ENCODE measurements around the gene SLC9B2.
A peak's percentile ranks its signal among the peaks of the same experiment; 100 is the strongest.

Gene SLC9B2

GRCh38 chr4:103074744-103075434 lies 1.7 kb downstream of the SLC9B2 start:
- ChIA-PET POLR2A (no interaction called here), CTCF (interaction anchor here (0.8 to 1.7 kb wide), 5 partner anchors 9 to 455 kb away, joined by 3 to 7 read pairs (median 4); partner anchors contain the start of gene BDH2)
- TF ChIP-seq, protein P1, sequence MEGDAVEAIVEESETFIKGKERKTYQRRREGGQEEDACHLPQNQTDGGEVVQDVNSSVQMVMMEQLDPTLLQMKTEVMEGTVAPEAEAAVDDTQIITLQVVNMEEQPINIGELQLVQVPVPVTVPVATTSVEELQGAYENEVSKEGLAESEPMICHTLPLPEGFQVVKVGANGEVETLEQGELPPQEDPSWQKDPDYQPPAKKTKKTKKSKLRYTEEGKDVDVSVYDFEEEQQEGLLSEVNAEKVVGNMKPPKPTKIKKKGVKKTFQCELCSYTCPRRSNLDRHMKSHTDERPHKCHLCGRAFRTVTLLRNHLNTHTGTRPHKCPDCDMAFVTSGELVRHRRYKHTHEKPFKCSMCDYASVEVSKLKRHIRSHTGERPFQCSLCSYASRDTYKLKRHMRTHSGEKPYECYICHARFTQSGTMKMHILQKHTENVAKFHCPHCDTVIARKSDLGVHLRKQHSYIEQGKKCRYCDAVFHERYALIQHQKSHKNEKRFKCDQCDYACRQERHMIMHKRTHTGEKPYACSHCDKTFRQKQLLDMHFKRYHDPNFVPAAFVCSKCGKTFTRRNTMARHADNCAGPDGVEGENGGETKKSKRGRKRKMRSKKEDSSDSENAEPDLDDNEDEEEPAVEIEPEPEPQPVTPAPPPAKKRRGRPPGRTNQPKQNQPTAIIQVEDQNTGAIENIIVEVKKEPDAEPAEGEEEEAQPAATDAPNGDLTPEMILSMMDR (IDR thresholded peaks at IDR 0.05; ENCODE audit: insufficient read depth, low read length, missing control alignments) = no peak
- peak overlapping the region; percentile 72 for H3K4me3 ChIP-seq (ENCODE audit: low read depth, low read length)
- no peak for DNase-seq (ENCODE audit: low read depth, low spot score)

GRCh38 chr4:103073792-103074438 lies 2.6 kb downstream of the SLC9B2 start:
- DNase-seq (ENCODE audit: low read depth, low spot score) = no peak
- H3K4me3 ChIP-seq (ENCODE audit: low read depth, low read length) = no peak overlapping the region
- POLR2A ChIA-PET = no interaction called here
- CTCF ChIA-PET = interaction anchor here (1.5 kb wide), 1 partner anchor 26 kb away, joined by 3 read pairs; the partner anchor contains the start of gene BDH2
- TF ChIP-seq, protein P1 (IDR thresholded peaks at IDR 0.05; ENCODE audit: insufficient read depth, low read length, missing control alignments) = no peak

DNA sequence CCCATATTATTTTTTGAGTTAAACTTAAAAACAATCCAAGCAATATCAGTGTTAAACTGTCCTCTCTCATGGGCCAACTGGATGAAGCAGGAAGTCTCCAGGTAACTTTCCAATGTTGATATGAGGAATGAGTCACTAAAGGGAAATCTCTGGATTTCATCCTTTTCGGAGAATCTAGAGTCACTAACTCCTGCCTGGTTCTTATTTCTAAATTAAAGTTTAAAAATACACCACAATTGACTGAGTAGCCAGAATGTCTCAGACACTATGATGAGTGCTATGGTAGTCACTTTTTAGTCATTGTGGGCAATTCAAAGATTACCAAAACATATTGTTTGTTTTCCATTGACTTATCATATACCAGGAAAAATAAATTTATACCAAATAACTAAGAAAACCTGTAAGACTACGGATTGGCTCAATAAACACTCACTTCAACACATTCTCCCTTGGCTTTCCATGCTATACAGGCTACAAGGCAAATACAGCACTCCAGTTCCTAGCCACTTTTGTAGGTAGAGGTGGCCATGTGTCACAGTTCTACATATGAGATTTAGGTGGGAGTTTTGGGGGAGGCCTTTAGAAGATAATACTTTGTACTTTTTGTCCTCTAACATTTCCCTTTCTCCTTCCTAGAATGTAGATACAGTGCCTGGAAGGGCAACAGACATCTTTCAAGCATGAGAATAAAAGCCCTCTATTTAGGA lies 8.6 kb downstream of the SLC9B2 start:
- ChIA-PET POLR2A (no interaction called here), CTCF (no interaction called here)
- no peak overlapping the region for H3K4me3 ChIP-seq (ENCODE audit: low read depth, low read length)
- DNase-seq (ENCODE audit: low read depth, low spot score) = no peak
- TF ChIP-seq, protein P1 (IDR thresholded peaks at IDR 0.05; ENCODE audit: insufficient read depth, low read length, missing control alignments) = no peak

- CTCF ChIA-PET = no interaction called here
These were observed 16.0 kb downstream of the SLC9B2 start for GRCh38 chr4:103060453-103061148.

GRCh38 chr4:103054030-103054429 lies 22.5 kb downstream of the SLC9B2 start:
- ChIA-PET CTCF (no interaction called here), POLR2A (no interaction called here)
- TF ChIP-seq, protein P1 (IDR thresholded peaks at IDR 0.05; ENCODE audit: insufficient read depth, low read length, missing control alignments) = no peak
- no peak overlapping the region for H3K4me3 ChIP-seq (ENCODE audit: low read depth, low read length)
- DNase-seq (ENCODE audit: low read depth, low spot score) = no peak

More at GRCh38 chr4:103060453-103061148, 16.0 kb downstream of the SLC9B2 start:
- TF ChIP-seq, protein P1 (IDR thresholded peaks at IDR 0.05; ENCODE audit: insufficient read depth, low read length, missing control alignments) = no peak
- no peak overlapping the region for H3K4me3 ChIP-seq (ENCODE audit: low read depth, low read length)
- POLR2A ChIA-PET = no interaction called here
- DNase-seq (ENCODE audit: low read depth, low spot score) = no peak
